G401 (cell line): ENCODE measurements around the gene ADAMTS14. TPM values are rescaled to one million over a fixed set of nuclear protein-coding genes. Genes with fewer than 3 reads are reported as not detected.

Experiments
- DNase-seq: peaks from one replicate; pipeline ENCODE4 v3.0.0-alpha.2; 2015; ENCODE audit warnings: low spot score
- in situ Hi-C: cut with HindIII; loops from 2 replicates; pipeline ENCODE4 v1.10.0; 2016; ENCODE audit warnings: low sequenced_read_pairs, mixed read lengths
- total RNA-seq: library from RNA; depleted of rRNA; stranded (reverse); fragments of >200 nt; shearing (Covaris generic); gene quantifications from 2 replicates; pipeline ENCODE4 v1.2.3, GENCODE V29; 2014; rRNA removed

ADAMTS14 gene
- total RNA-seq, 1 experiment from 2014 or later, result 0.03 TPM

GRCh38 chr10:70791386-70792039 lies 119.2 kb downstream of the ADAMTS14 start:
- in situ Hi-C loops, result no loop called here
- DNase-seq, result no peak

- in situ Hi-C loops, result no loop called here
- DNase-seq, result no peak
These were observed 123.3 kb downstream of the ADAMTS14 start for GRCh38 chr10:70795613-70796012.

- DNase-seq, result no peak
- in situ Hi-C loops, result no loop called here
These were observed 125.5 kb downstream of the ADAMTS14 start for GRCh38 chr10:70797840-70798239.

GRCh38 chr10:70799124-70799523 lies 126.8 kb downstream of the ADAMTS14 start:
- in situ Hi-C loops, result no loop called here
- no peak for DNase-seq

- no peak for DNase-seq
- in situ Hi-C loops, result no loop called here
These were observed 129.5 kb downstream of the ADAMTS14 start for GRCh38 chr10:70801854-70802253.

GRCh38 chr10:70803775-70804420 lies 131.6 kb downstream of the ADAMTS14 start:
- peak; percentile 85 for DNase-seq
- in situ Hi-C loops, result no loop called here

GRCh38 chr10:70804421-70804808 lies 132.1 kb downstream of the ADAMTS14 start:
- in situ Hi-C loops, result no loop called here
- no peak for DNase-seq

- DNase-seq, result no peak
- in situ Hi-C loops, result no loop called here
These were observed 133.4 kb downstream of the ADAMTS14 start for GRCh38 chr10:70805619-70806215.

- in situ Hi-C loops, result no loop called here
- DNase-seq, result no peak
These were observed 134.5 kb downstream of the ADAMTS14 start for GRCh38 chr10:70806841-70807240.

- in situ Hi-C loops, result no loop called here
These were observed 135.2 kb downstream of the ADAMTS14 start for GRCh38 chr10:70807556-70807955.

GRCh38 chr10:70809011-70809611 lies 136.8 kb downstream of the ADAMTS14 start:
- DNase-seq, result peak; percentile 63
- in situ Hi-C loops, result no loop called here

More at GRCh38 chr10:70807556-70807955, 135.2 kb downstream of the ADAMTS14 start:
- DNase-seq, result no peak

- in situ Hi-C loops, result no loop called here
These were observed 137.4 kb downstream of the ADAMTS14 start for GRCh38 chr10:70809726-70810125.

GRCh38 chr10:70810967-70811366 lies 138.7 kb downstream of the ADAMTS14 start:
- no peak for DNase-seq
- in situ Hi-C loops, result no loop called here

More at GRCh38 chr10:70809726-70810125, 137.4 kb downstream of the ADAMTS14 start:
- no peak for DNase-seq

- in situ Hi-C loops, result no loop called here
- no peak for DNase-seq
These were observed 139.6 kb downstream of the ADAMTS14 start for GRCh38 chr10:70811881-70812280.

Other genes starting within 250 kb of the ADAMTS14 start
- gene NODAL, start 230.8 kb upstream of the ADAMTS14 start, total RNA-seq, result 2.8 TPM in 1 of 2 replicates, not detected in the other
- 31.8 and 34.8 TPM in 2 replicates for gene PALD1, start 193.7 kb upstream of the ADAMTS14 start, total RNA-seq
- gene PRF1, start 69.8 kb upstream of the ADAMTS14 start, total RNA-seq, result not detected in 2 replicates
- not detected in 2 replicates for gene TBATA, start 112.9 kb downstream of the ADAMTS14 start, total RNA-seq
- 28.6 and 51.2 TPM in 2 replicates for gene SGPL1, start 143.4 kb downstream of the ADAMTS14 start, total RNA-seq
- gene PCBD1, start 216.1 kb downstream of the ADAMTS14 start, total RNA-seq, result 65.8 and 115 TPM in 2 replicates